ENCODE measurements around the gene COL28A1.

COL28A1 gene

DNA sequence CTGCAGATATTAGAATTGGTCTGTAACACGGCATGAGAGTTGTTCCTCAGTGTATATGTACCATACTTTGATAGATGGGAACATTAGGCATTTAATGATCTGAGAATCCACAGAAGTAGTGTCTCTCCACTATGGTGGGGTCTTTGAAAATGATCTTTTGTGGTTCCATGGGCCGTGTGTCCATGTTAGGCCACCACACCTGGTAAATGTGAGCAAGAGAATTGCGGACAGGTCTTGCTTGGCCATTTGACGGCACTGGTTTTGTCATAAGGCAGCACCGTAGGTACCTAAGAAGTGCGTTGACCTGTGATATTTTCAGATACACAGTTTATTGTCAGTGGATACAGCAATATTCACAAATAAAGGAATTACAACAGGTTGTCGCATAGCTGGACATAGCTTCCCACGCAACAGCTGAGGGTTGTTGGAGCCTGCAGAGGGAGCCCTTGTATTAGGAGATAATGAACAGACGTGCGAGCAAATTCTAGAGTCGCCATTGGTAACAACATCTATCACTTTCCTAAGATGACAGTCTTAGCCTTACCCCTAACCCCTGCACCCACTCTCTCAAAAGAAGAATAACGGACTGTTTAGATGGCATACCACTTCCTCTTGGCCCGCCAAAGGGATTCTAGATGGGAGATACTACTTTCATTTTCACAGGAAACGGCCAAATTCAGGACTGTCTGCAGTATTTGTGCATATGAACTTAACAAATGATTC lies 111.4 kb downstream of the COL28A1 start:
- peak; percentile 62 for DNase-seq (ENCODE audit: low read depth)
- TF ChIP-seq, protein P1, sequence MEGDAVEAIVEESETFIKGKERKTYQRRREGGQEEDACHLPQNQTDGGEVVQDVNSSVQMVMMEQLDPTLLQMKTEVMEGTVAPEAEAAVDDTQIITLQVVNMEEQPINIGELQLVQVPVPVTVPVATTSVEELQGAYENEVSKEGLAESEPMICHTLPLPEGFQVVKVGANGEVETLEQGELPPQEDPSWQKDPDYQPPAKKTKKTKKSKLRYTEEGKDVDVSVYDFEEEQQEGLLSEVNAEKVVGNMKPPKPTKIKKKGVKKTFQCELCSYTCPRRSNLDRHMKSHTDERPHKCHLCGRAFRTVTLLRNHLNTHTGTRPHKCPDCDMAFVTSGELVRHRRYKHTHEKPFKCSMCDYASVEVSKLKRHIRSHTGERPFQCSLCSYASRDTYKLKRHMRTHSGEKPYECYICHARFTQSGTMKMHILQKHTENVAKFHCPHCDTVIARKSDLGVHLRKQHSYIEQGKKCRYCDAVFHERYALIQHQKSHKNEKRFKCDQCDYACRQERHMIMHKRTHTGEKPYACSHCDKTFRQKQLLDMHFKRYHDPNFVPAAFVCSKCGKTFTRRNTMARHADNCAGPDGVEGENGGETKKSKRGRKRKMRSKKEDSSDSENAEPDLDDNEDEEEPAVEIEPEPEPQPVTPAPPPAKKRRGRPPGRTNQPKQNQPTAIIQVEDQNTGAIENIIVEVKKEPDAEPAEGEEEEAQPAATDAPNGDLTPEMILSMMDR (conservative IDR thresholded peaks at IDR 0.05; ENCODE audit: low read length) = peak; percentile 93
- peak overlapping the region; percentile 68 for H3K4me3 ChIP-seq (ENCODE audit: low read length)

DNA sequence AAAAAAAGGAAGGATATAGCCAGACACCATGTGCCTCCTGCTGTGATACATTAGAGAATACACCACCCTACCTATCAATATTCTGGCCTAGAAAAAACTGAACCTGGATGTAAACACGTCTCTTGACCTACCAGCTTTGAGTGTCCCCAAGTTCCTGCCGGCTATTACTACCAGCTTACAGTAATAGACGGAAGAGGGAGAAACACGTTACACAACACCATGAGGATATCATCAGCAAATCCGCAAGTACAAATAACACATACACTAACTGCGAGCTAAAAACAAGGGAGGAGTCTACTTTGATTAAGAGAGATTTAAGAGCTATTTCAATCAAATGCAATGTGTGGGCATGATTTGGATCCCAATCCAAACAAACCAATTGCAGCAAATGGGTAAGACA lies 113.0 kb downstream of the COL28A1 start:
- DNase-seq (ENCODE audit: low read depth) = no peak
- H3K4me3 ChIP-seq (ENCODE audit: low read length) = no peak overlapping the region
- TF ChIP-seq, protein P1 (conservative IDR thresholded peaks at IDR 0.05; ENCODE audit: low read length) = no peak

DNA sequence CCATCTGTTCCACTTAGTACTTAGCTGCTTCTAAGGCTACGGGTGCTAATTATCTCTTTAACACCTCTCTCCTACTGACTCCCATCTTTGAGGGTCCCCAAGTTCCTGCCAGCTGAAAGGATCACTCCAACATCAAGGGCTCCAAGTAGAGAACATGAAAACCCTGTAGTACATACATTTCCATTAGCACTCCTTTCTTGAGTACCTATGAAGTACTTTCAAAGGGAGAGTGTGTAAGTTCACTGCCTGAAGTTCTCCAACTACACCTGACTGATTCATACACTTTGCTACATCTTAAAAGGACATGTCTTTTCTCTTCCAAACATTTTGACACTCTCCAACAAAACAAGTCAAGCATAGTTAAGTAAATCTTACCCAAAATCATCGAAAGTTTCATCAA lies 113.8 kb downstream of the COL28A1 start:
- H3K4me3 ChIP-seq (ENCODE audit: low read length) = no peak overlapping the region
- TF ChIP-seq, protein P1 (conservative IDR thresholded peaks at IDR 0.05; ENCODE audit: low read length) = no peak
- no peak for DNase-seq (ENCODE audit: low read depth)

DNA sequence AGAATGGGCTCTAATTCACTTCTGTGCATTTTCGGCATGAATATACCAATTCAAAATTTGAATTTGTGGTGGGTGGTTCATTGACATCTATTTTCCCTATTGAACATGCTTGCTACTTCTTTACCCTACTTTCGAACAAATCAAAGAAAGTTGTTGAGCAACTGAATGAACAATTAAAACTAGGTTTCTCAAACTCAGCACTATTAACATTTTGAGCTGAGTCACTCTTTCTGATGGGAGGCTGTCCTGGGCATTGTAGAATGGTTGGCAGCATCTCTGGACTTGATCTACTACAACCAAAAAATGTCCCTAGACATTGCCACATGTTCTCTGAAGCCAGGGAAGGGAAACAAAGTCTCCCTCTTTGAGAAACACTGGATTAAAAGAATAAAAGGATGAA lies 116.7 kb downstream of the COL28A1 start:
- no peak overlapping the region for H3K4me3 ChIP-seq (ENCODE audit: low read length)
- TF ChIP-seq, protein P1 (conservative IDR thresholded peaks at IDR 0.05; ENCODE audit: low read length) = no peak
- DNase-seq (ENCODE audit: low read depth) = no peak

DNA sequence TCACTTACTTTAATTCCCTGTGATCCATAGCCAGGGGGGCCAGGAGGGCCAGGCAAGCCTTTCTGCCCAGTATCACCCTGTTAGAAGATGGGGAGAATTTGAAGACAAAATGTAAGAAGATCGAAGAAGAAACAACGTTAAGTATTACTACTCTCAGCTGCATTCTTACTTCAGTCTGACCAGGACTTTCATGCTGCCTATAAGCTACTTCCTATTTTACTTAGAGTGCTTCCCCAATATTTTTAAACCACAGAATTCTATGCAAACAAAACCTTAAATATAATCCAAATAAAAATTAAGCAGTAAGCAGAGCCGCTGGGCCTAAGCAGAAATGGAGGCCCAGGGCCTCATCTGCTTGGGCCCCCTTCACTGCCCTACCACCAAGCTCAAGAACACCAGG lies 117.8 kb downstream of the COL28A1 start:
- DNase-seq (ENCODE audit: low read depth) = no peak
- TF ChIP-seq, protein P1 (conservative IDR thresholded peaks at IDR 0.05; ENCODE audit: low read length) = no peak
- no peak overlapping the region for H3K4me3 ChIP-seq (ENCODE audit: low read length)

DNA sequence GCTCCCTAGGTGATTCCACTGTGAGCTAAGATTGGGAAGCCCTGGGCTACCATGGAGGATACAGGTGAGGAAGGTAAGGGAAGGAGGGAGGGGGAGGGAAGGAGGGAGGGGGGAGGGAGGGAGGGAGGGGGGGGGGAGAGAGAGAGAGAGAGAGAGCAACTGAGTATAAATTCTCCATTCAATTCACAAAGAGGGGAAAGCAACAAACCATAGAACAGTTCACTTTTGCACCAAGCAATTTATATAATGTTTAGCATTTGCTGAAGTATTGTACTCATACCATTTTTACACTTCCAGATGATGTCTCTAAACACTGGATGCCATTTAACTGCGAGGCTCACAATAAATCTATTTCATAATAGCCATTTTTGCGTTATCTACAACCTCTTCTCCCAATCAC lies 118.3 kb downstream of the COL28A1 start:
- no peak for DNase-seq (ENCODE audit: low read depth)
- H3K4me3 ChIP-seq (ENCODE audit: low read length) = no peak overlapping the region

More for the DNA sequence above, 118.3 kb downstream of the COL28A1 start:
- TF ChIP-seq, protein P1 (conservative IDR thresholded peaks at IDR 0.05; ENCODE audit: low read length) = no peak

Data from AG10803 (cell line).